GM18951 (cell line): ENCODE measurements around the gene KLHL33.

Experiments used
- POLR2A ChIP-seq: IDR thresholded peaks from 4 replicates; pipeline ENCODE4 v1.6.1; 2011; ENCODE audit warnings: mild to moderate bottlenecking; ENCODE audit not compliant: insufficient read length, insufficient read depth; ENCODE audit errors: extremely low read depth
- in situ Hi-C: fragments of 300-500 bp; cut with MboI; formaldehyde crosslinking; loops from one replicate; pipeline ENCODE4 v1.12.0; 2022; ENCODE audit warnings: low sequenced_read_pairs, mixed read lengths, inconsistent platforms; ENCODE audit not compliant: unreplicated experiment

Gene KLHL33

DNA sequence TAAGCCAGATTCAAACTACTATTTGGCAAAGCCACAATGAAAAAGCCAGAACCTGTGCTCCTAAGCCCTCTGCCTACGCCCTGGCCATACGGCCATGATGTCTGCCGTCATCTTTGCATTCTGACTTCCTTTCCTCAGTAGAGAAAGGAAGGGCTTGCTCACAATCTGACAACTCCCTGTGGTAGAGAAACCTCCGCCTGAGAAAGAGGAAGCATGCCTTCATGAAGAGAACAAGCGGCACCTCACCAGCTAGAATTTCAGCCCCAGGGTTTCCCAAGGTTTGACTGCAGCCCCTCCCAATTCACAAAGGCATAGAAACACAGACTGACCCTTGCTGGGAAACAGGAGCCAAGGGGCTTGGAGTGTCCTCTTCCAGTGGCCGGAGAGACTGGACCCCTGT, 48.4 kb downstream of the KLHL33 start:
- no peak for TF ChIP-seq POLR2A
- in situ Hi-C loops: no loop called here

DNA sequence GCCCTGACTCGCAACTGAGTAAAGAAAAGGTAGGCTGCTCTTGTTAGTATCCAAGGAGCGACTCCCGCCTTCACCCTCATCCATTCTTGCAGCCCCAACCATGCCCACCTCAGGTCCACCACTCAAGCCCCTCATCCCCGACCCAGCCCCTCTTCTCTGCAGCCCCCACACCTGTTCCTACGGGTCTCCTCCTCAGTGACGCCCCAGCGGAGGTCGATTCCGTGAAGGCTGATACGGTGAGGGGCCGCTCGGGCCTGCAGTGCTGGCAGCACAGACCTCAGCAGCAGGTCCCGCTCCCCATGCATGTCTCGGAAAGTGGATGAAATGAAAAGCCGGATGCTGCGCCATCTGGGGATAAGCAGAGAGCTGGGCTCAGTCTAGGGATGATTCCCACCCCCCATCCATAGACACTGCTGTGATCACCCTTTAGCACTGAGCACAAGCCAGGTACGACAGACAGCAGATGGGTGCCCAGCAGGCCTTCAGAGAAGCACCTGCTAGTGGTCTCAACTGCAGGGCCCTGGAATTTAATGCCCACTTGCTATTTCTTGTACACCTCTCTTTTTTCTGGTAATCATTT, 49.6 kb downstream of the KLHL33 start:
- TF ChIP-seq POLR2A: no peak
- in situ Hi-C loops: no loop called here

DNA sequence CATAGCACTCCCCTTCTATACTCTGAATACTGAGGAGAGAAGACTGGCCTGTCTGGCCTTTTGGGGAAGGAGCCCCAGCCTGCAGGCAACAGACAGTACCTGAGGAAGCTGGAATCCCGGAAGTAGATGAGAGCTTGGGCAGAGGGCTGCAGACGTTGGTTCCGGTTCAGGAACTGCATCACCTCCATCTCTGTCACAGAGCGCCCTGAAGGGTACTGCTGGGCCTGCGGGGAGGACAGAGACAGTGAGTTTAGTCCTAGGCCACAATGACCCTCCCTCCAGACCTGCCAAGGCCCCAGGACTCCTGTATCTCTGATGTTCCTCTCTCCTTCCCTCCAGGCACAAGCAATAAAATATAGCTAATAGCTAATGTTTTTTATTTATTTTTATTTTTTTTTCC, 51.1 kb downstream of the KLHL33 start:
- in situ Hi-C loops: no loop called here
- TF ChIP-seq POLR2A: no peak

DNA sequence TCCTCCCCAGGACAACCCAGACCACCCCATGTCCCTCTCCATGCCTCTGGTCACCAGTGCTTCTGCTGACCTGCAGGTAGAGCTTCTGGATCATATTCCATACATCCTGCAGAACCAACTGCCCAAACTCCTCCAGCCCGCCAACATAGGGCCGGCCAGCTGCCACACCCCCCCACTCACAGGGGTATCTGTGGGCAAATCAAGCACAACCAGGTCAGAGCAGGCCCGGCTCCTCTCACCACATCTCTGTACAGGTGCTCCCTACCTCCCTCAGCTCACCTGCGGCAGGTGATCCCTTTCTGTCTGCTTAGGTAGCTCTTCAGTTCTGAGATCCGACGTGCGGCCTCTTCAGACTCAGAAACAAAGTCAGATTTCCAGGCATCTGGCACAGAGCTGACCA, 51.6 kb downstream of the KLHL33 start:
- in situ Hi-C loops: no loop called here
- TF ChIP-seq POLR2A: no peak

DNA sequence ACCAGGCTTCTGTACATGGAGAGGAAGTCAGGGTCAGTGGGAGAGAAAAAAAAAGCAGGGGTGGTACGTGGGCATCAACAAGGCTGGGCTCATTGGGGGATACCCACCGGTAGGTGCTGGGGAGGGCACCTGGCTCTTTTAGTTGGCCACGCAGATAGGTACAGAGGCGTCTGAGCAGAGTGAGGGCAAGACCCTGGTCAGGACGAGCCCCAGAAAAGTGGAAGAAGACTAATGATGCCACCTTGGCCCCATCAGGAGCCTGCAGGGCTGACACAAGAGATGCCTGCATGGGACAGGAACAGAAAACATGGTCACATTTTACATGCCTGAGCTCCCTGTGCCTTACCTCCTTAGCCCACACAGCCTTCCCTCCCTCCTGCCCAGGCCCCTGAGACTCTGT, 52.3 kb downstream of the KLHL33 start:
- TF ChIP-seq POLR2A: no peak
- in situ Hi-C loops: no loop called here

DNA sequence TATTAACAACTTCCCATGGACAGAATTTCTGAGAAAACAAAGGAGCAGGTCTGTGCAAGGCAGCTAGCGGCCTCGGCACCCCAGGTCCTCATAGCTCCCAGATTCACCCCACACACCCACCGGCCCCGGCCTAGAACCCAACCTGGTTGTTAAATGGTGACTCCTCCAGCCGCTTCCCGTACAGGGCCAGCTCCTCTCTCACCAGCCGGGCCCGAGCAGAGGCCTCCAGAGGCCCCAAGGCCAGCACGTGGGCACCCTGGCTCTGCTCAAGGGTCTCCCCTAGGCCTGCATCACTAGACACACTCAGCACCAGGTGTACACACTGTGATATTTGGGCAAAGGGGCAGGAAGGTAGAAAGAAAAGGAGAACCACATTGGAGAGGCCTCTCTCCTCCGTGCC, 52.9 kb downstream of the KLHL33 start:
- in situ Hi-C loops: no loop called here
- no peak for TF ChIP-seq POLR2A

DNA sequence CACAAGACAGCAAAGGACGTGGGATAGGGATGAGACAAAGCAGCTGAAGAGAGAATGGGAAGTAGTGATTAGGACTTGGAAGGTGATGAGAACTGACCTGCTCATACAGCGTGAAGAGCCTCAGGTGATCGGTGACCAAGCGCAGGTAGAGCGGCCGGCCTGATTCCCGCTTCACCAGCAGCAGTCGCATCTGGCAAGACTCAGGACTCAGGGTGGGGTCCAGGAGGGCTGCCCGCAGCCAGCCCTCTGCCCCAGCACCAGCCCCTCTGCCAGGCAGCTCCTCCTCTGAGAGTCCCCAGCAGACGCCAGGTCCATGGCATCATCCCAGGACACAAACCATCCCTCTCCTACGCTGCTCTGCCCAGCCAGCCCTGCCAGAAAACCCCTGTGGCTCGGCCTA, 53.4 kb downstream of the KLHL33 start:
- in situ Hi-C loops: no loop called here
- TF ChIP-seq POLR2A: no peak

DNA sequence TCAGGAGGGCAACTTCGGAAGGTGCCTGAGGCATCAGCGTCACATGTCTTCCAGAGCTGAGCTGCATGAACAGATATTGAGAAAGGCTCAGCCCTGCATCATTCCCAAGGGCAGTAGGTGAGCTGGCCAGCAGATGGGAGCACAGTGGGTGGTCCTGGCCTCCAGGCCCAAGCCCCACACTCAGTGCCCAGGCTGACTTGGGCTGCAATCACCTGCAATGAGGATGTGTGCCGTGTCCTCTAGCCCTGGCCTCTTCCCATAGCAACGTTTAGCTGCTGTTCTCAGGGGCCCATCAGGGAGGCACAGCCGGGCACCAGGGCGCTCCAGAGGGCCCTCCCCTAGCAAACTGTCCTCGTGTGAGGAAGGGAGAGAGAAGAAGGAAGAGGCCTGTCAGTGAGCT, 54.6 kb downstream of the KLHL33 start:
- in situ Hi-C loops: no loop called here
- TF ChIP-seq POLR2A: no peak

DNA sequence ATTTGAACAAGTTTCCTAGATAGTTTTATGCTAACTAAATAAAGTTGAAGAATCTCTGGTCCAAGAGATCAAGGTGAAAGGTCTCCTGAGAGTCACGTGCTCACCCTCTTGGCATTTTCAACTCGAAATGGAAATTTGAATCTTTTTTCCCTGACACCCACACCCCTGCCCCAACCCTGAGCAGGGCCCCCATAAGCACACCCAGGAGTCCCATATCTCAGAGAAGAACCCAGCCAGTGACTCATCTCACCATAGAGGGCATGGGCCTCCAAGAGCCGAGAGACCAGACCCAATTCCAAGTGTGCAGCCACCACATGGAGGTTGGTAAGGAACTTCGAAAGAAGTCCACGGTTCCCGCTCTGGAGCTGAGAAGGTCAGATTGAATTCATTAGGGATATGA, 55.3 kb downstream of the KLHL33 start:
- in situ Hi-C loops: no loop called here
- no peak for TF ChIP-seq POLR2A

DNA sequence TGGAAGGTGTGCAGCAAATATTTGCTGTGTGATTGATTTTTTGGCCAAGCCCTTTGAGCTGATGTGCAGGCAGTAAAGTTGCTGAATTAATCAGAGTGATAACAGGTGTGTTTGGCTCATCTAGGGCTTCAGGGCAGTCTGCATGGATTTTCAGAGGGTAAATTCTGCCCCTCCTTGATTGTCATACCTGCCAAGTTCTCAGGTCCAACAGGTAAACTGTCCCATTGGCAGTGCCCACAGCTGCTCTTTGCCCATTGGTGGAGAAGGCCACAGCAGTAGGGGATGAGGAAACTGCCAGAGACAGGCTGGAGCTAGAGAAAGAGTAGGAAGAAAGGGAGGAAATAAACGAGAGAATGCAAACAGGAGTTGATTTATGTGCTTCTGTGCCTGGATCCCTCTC, 56.2 kb downstream of the KLHL33 start:
- in situ Hi-C loops: no loop called here
- TF ChIP-seq POLR2A: no peak

DNA sequence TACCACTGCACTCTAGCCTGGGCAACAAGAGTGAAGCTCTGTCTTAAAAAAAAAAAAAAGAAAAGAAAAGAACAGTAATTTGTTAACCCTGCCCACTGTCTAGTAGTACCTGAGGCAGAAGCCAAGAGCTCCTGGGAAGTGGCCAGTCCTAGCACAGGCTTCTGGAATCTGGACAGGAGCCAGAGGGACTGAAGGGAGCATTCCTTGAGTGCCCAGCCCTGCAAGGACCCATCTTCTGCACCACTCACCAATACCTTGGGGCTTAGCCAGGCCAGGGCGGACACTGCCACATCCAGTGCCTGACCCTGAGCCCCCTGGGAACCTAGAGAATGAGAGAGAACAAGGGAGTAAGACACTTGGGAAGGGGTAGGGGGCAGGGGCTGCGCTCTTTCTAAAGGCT, 58.8 kb downstream of the KLHL33 start:
- in situ Hi-C loops: no loop called here

DNA sequence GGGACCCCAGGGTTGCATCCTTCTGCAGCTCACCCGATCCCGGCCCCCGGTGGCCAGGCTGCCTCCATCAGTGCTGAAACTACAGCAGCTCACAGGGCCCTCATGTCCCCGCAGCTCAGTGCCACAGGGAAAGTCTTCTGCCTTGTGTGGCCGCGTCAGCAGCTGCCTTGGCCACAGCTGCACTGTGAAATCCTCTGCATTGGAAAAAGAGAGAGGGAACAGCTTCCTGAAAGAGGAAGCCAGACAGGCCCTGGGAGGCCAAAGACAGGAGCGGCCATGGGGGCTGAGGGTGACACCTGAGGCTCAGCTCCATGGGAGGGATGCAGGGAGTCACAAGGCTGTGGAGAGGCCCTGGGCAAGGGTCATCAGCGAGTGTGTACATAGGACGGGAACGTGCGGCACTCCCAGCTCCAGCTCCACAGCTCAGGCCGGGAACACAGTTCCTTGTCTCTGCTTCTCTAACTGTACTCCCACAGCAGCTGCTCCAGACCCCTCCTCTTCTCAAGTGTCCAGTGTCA, 59.8 kb downstream of the KLHL33 start:
- in situ Hi-C loops: no loop called here
- no peak for TF ChIP-seq POLR2A

More for the DNA sequence above, 58.8 kb downstream of the KLHL33 start:
- TF ChIP-seq POLR2A: no peak
